GM12878 (cell line): ENCODE measurements around the gene MYO1H. TPM values are rescaled to one million over a fixed set of nuclear protein-coding genes. Genes with fewer than 3 reads are reported as not detected.

Source experiments
- ATAC-seq: fragments of 200-7000 bp; cut with Tn5 transposase; 3 replicates; pipeline ENCODE4 v1.9.1; 2020; ENCODE audit warnings: mild to moderate bottlenecking, moderate library complexity
- BruUV-seq: library from RNA; stranded (reverse); fragments of 400-500 nt; replicated peaks from 2 replicates; lab custom pipeline; 2021; lab: Mats Ljungman, UMichigan
- CTCF ChIA-PET: fragments of 300-600 bp; sonication (Branson Sonifier 250); formaldehyde crosslinking; extraction: SDS; loops from one replicate; lab custom pipeline; 2021; ENCODE audit warnings: inconsistent platforms; lab: Yijun Ruan, JAX
- POLR2A ChIA-PET: fragments of 350-600 bp; formaldehyde crosslinking; extraction: SDS; loops from one replicate; lab custom pipeline; 2021; ENCODE audit warnings: inconsistent platforms; lab: Charles Lee
- RAD21 ChIA-PET: fragments of 300-600 bp; sonication (Branson Sonifier 250); formaldehyde crosslinking; loops from one replicate; lab custom pipeline; 2023; ENCODE audit warnings: antibody characterized with exemption; ENCODE audit not compliant: unreplicated experiment; lab: Charles Lee
- SMC1A ChIA-PET: fragments of 300-600 bp; sonication (Branson Sonifier 250); formaldehyde crosslinking; loops from one replicate; lab custom pipeline; 2023; ENCODE audit not compliant: unreplicated experiment, uncharacterized antibody; lab: Charles Lee
- DNase-seq: peaks from one replicate; pipeline ENCODE4 v3.0.0-alpha.2; 2011; ENCODE audit warnings: low read depth, low spot score
- FAIRE-seq: peaks from 3 replicates; lab custom pipeline; 2011; peaks lifted over from hg19 to GRCh38; lab: Jason Lieb, UNC
- H2AFZ ChIP-seq: 2 replicates; pipeline ENCODE4 v1.6.0; 2011; ENCODE audit warnings: low read depth, low read length, control low read depth; ENCODE audit not compliant: control insufficient read depth
- H3K27ac ChIP-seq: 2 replicates; pipeline ENCODE4 v1.5.1; 2011; ENCODE audit warnings: control low read depth; ENCODE audit not compliant: control insufficient read depth, insufficient read depth
- H3K27me3 ChIP-seq, 2 experiments: replicated peaks in 1 of 2; 2 replicates each; pipeline versions ENCODE4 v1.6.0 to v1.6.1; 2011; ENCODE audit warnings: low read length in 1 of 2; ENCODE audit not compliant: control insufficient read depth in 2 of 2, insufficient read depth in 2 of 2
- H3K36me3 ChIP-seq, 2 experiments: 2 replicates each; pipeline ENCODE4 v1.5.1; 2011; ENCODE audit warnings: low read length in 1 of 2; ENCODE audit not compliant: control insufficient read depth in 2 of 2, insufficient read depth in 2 of 2
- H3K4me1 ChIP-seq: 2 replicates; pipeline ENCODE4 v1.6.1; 2011; ENCODE audit warnings: mild to moderate bottlenecking, low read length, moderate library complexity, mixed read lengths; ENCODE audit not compliant: control insufficient read depth, insufficient read depth
- H3K4me2 ChIP-seq: 2 replicates; pipeline ENCODE4 v1.6.0; 2011; ENCODE audit warnings: control low read depth; ENCODE audit not compliant: control insufficient read depth, insufficient read depth
- H3K4me3 ChIP-seq: fragments of 200-600 bp; sonication (generic); 2 replicates; pipeline ENCODE4 v1.5.1; 2016
- H3K79me2 ChIP-seq: 2 replicates; pipeline ENCODE4 v1.6.0; 2011; ENCODE audit warnings: low read length; ENCODE audit not compliant: control insufficient read depth, insufficient read depth
- H3K9ac ChIP-seq: 2 replicates; pipeline ENCODE4 v1.8.0; 2011; ENCODE audit warnings: low read length, control low read depth, mixed read lengths; ENCODE audit not compliant: control insufficient read depth, insufficient read depth
- H3K9me3 ChIP-seq: replicated peaks from 3 replicates; pipeline ENCODE4 v1.5.1; 2011; ENCODE audit warnings: mild to moderate bottlenecking, low read length; ENCODE audit not compliant: control insufficient read depth, insufficient read depth
- H4K20me1 ChIP-seq: 2 replicates; pipeline ENCODE4 v1.6.0; 2011; ENCODE audit not compliant: control insufficient read depth, insufficient read depth
- BHLHE40 ChIP-seq, 2 experiments: fragments of 450-650 bp in 1 of 2; IDR thresholded peaks; 2 replicates each; pipeline ENCODE4 v1.6.1; 2011 to 2017; ENCODE audit warnings: low read depth in 2 of 2, borderline replicate concordance in 1 of 2, improper control_type of control experiment in 1 of 2, low read length in 1 of 2, mild to moderate bottlenecking in 1 of 2
- RELA ChIP-seq: fragments of 450-650 bp; IDR thresholded peaks from 2 replicates; pipeline ENCODE4 v1.8.0; 2014; ENCODE audit warnings: borderline replicate concordance; ENCODE audit not compliant: partially characterized antibody
- YBX1 ChIP-seq: fragments of 450-650 bp; IDR thresholded peaks from 2 replicates; pipeline ENCODE4 v1.6.1; 2016; ENCODE audit warnings: antibody characterized with exemption
- ZZZ3 ChIP-seq: IDR thresholded peaks from 2 replicates; pipeline ENCODE4 v1.6.1; 2011; ENCODE audit warnings: low read depth; ENCODE audit not compliant: control insufficient read depth, insufficient read length
- WGBS: methylation state at CpG from one replicate; pipeline ENCODE4 v1.1.6; 2016; ENCODE audit warnings: low lambda C conversion rate; ENCODE audit not compliant: insufficient replicate concordance, insufficient coverage; ENCODE audit errors: missing lambda C conversion rate; 5-methylcytosine and 5-hydroxymethylcytosine counted together
- in situ Hi-C: fragments of 300-500 bp; cut with MboI; formaldehyde crosslinking; loops from 9 replicates; pipeline ENCODE4 v1.14.3; 2018; ENCODE audit warnings: mixed read lengths
- intact Hi-C: fragments of 100-400 bp; cut with micrococcal nuclease; formaldehyde crosslinking; loops from one replicate; pipeline ENCODE4 v1.14.2; 2022; ENCODE audit not compliant: unreplicated experiment
- polyA plus RNA-seq, 11 experiments: library from polyadenylated mRNA; depleted of rRNA in 4 of 11; unstranded in 6 of 11; stranded (reverse) in 5 of 11; fragments of >200 nt; fragmentation: Nextera tagmentation in 4 of 11; fragmentation: Illumina TruSeq in 1 of 11; extraction: Ambion mirVana in 4 of 11; extraction: Trizol in 1 of 11; gene quantifications; 1 replicate in 1 of 11; 2 replicates in 10 of 11; pipeline versions ENCODE4 v1.2.1 to v1.2.3, GENCODE V29; 2011 to 2016; ENCODE audit warnings: inconsistent platforms in 2 of 11, missing spikeins in 2 of 11, low read depth in 1 of 11
- total RNA-seq, 4 experiments: library from RNA; depleted of rRNA in 3 of 4; stranded (reverse); fragments of >200 nt in 3 of 4; fragmentation: Illumina TruSeq in 1 of 4; extraction: Trizol in 1 of 4; gene quantifications; 2 replicates each; pipeline versions ENCODE4 v1.2.1 to v1.2.3, GENCODE V29; 2013 to 2021
- TF ChIP-seq, protein P1 (sequence below): IDR thresholded peaks from 2 replicates; pipeline ENCODE4 v1.6.1; 2012; ENCODE audit warnings: improper control_type of control experiment, low read depth, low read length; ENCODE audit not compliant: insufficient replicate concordance
- TF ChIP-seq, protein P2 (sequence below): fragments of 150-350 bp; IDR thresholded peaks from 2 replicates; pipeline ENCODE4 v1.6.1; 2016; ENCODE audit warnings: low read depth, low read length

MYO1H gene
- total and polyA plus RNA-seq, 10 of the 15 experiments (the other 5 are each of a cell fraction or from before 2014, with no cell fraction given), result 0.05 TPM; not detected in 9

DNA sequence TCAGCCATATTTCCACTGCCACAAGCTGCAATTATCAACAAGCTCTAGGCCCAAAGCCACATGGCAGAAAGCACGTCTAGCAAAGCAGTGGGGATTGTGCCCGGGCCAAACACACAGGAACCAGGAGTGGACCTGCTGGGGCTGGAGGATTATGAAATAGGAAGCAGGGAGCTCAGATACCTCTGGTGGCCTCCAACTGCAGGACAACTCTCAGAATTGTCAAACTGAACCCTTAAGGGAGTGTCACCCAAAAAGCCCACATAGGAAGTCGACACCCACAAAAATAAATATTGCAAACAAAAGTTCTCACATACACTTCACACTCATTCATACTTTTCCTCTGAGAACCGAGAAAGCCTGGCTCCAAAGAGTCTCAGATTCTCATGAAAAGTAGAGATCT lies 103.3 kb downstream of the MYO1H start:
- ChIA-PET RAD21 (no interaction called here), CTCF (no interaction called here)
- FAIRE-seq, result no peak

More for the DNA sequence above, 103.3 kb downstream of the MYO1H start:
- H3K79me2 ChIP-seq, result no peaks in the 10 kb centered on the region
- DNase-seq, result no peak
- ChIA-PET SMC1A (no interaction called here), POLR2A (no interaction called here)
- ATAC-seq, result no peak
- H3K36me3 ChIP-seq, result peaks cover 20 to 29% of the 10 kb centered on the region in 2 experiments
- H3K4me1 ChIP-seq, result no peaks in the 10 kb centered on the region
- no peaks in the 10 kb centered on the region for H3K27me3 ChIP-seq
- no TSS peak for BruUV-seq
- intact Hi-C loops, result no loop called here
- H3K4me2 ChIP-seq, result no peak overlapping the region
- TF ChIP-seq, protein P1, sequence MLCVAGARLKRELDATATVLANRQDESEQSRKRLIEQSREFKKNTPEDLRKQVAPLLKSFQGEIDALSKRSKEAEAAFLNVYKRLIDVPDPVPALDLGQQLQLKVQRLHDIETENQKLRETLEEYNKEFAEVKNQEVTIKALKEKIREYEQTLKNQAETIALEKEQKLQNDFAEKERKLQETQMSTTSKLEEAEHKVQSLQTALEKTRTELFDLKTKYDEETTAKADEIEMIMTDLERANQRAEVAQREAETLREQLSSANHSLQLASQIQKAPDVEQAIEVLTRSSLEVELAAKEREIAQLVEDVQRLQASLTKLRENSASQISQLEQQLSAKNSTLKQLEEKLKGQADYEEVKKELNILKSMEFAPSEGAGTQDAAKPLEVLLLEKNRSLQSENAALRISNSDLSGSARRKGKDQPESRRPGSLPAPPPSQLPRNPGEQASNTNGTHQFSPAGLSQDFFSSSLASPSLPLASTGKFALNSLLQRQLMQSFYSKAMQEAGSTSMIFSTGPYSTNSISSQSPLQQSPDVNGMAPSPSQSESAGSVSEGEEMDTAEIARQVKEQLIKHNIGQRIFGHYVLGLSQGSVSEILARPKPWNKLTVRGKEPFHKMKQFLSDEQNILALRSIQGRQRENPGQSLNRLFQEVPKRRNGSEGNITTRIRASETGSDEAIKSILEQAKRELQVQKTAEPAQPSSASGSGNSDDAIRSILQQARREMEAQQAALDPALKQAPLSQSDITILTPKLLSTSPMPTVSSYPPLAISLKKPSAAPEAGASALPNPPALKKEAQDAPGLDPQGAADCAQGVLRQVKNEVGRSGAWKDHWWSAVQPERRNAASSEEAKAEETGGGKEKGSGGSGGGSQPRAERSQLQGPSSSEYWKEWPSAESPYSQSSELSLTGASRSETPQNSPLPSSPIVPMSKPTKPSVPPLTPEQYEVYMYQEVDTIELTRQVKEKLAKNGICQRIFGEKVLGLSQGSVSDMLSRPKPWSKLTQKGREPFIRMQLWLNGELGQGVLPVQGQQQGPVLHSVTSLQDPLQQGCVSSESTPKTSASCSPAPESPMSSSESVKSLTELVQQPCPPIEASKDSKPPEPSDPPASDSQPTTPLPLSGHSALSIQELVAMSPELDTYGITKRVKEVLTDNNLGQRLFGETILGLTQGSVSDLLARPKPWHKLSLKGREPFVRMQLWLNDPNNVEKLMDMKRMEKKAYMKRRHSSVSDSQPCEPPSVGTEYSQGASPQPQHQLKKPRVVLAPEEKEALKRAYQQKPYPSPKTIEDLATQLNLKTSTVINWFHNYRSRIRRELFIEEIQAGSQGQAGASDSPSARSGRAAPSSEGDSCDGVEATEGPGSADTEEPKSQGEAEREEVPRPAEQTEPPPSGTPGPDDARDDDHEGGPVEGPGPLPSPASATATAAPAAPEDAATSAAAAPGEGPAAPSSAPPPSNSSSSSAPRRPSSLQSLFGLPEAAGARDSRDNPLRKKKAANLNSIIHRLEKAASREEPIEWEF, result no peak
- TF ChIP-seq BHLHE40 (IDR thresholded peaks at IDR 0.05; ENCODE audit: borderline replicate concordance in 1 of 2, low read depth in 2 of 2, low read length in 1 of 2), result no peak
- TF ChIP-seq, protein P2, sequence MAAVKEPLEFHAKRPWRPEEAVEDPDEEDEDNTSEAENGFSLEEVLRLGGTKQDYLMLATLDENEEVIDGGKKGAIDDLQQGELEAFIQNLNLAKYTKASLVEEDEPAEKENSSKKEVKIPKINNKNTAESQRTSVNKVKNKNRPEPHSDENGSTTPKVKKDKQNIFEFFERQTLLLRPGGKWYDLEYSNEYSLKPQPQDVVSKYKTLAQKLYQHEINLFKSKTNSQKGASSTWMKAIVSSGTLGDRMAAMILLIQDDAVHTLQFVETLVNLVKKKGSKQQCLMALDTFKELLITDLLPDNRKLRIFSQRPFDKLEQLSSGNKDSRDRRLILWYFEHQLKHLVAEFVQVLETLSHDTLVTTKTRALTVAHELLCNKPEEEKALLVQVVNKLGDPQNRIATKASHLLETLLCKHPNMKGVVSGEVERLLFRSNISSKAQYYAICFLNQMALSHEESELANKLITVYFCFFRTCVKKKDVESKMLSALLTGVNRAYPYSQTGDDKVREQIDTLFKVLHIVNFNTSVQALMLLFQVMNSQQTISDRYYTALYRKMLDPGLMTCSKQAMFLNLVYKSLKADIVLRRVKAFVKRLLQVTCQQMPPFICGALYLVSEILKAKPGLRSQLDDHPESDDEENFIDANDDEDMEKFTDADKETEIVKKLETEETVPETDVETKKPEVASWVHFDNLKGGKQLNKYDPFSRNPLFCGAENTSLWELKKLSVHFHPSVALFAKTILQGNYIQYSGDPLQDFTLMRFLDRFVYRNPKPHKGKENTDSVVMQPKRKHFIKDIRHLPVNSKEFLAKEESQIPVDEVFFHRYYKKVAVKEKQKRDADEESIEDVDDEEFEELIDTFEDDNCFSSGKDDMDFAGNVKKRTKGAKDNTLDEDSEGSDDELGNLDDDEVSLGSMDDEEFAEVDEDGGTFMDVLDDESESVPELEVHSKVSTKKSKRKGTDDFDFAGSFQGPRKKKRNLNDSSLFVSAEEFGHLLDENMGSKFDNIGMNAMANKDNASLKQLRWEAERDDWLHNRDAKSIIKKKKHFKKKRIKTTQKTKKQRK, result no peak
- no peak for TF ChIP-seq ZZZ3
- no peak for TF ChIP-seq RELA
- no peak for TF ChIP-seq YBX1
- H3K27ac ChIP-seq, result no peak overlapping the region
- no peak overlapping the region for H3K4me3 ChIP-seq
- no peak overlapping the region for H2AFZ ChIP-seq
- H4K20me1 ChIP-seq, result no peaks in the 10 kb centered on the region
- no peaks in the 10 kb centered on the region for H3K9me3 ChIP-seq
- WGBS, result 96% methylated on average over 4 of the region's 4 CpGs
- in situ Hi-C loops, result no loop called here
- H3K9ac ChIP-seq, result no peak overlapping the region
